HEK293 (cell line): ENCODE measurements around the gene LARGE1.
A peak's percentile ranks its signal among the peaks of the same experiment; 100 is the strongest.

Source experiments
- CTCF ChIA-PET: fragments of 350-600 bp; formaldehyde crosslinking; extraction: SDS; loops from one replicate; lab custom pipeline; 2021; ENCODE audit warnings: antibody characterized with exemption; lab: Yijun Ruan, JAX
- POLR2A ChIA-PET: fragments of 300-600 bp; formaldehyde crosslinking; extraction: SDS; loops from one replicate; lab custom pipeline; 2020; ENCODE audit warnings: antibody characterized with exemption, inconsistent platforms; lab: Yijun Ruan, JAX
- H3K27ac ChIP-seq: fragments of 200-500 bp; sonication (Bioruptor generic); 2 replicates; pipeline ENCODE4 v1.5.1; 2014; ENCODE audit warnings: low read depth, low read length, control low read depth, inconsistent platforms; ENCODE audit errors: extremely low read depth
- H3K36me3 ChIP-seq, 2 experiments: fragments of 200-500 bp in 1 of 2; sonication (Bioruptor generic) in 1 of 2; 1 replicate in 1 of 2; 2 replicates in 1 of 2; pipeline ENCODE4 v1.5.1; 2014 to 2017; ENCODE audit warnings: inconsistent platforms in 2 of 2, low read length in 2 of 2; ENCODE audit not compliant: control insufficient read depth in 2 of 2, insufficient read depth in 1 of 2
- H3K4me1 ChIP-seq: fragments of 200-500 bp; sonication (Bioruptor generic); 2 replicates; pipeline ENCODE4 v1.5.1; 2014; ENCODE audit warnings: mild to moderate bottlenecking, low read length, inconsistent platforms; ENCODE audit not compliant: control insufficient read depth, insufficient read depth
- H3K4me3 ChIP-seq: 2 replicates; pipeline ENCODE4 v1.5.1; 2011; ENCODE audit warnings: low read depth, mild to moderate bottlenecking, control low read depth, low read length, moderate library complexity
- H3K9me3 ChIP-seq: fragments of 200-500 bp; sonication (Bioruptor generic); 2 replicates; pipeline ENCODE4 v1.5.1; 2014; ENCODE audit warnings: low read depth, low read length, inconsistent platforms; ENCODE audit not compliant: control insufficient read depth, insufficient read depth
- BCL6B ChIP-seq: fragments of 450-650 bp; formaldehyde crosslinking; IDR thresholded peaks from 2 replicates; pipeline ENCODE4 v1.5.1; 2017; ENCODE audit warnings: missing biosample characterization, missing genetic modification characterization
- CTCF ChIP-seq: fragments of 450-650 bp; formaldehyde crosslinking; IDR thresholded peaks from 2 replicates; pipeline ENCODE4 v1.5.1; 2016; ENCODE audit warnings: missing biosample characterization, missing genetic modification characterization
- KLF1 ChIP-seq: fragments of 450-650 bp; formaldehyde crosslinking; IDR thresholded peaks from 2 replicates; pipeline ENCODE4 v1.5.1; 2016; ENCODE audit warnings: missing biosample characterization, missing genetic modification characterization
- KLF8 ChIP-seq: fragments of 450-650 bp; formaldehyde crosslinking; IDR thresholded peaks from 2 replicates; pipeline ENCODE4 v1.5.1; 2016; ENCODE audit warnings: missing biosample characterization, missing genetic modification characterization
- SCRT1 ChIP-seq: fragments of 450-650 bp; formaldehyde crosslinking; IDR thresholded peaks from 2 replicates; pipeline ENCODE4 v1.5.1; 2016; ENCODE audit warnings: missing biosample characterization, missing genetic modification characterization, borderline replicate concordance
- TSHZ1 ChIP-seq: fragments of 450-650 bp; formaldehyde crosslinking; IDR thresholded peaks from 2 replicates; pipeline ENCODE4 v1.5.1; 2016; ENCODE audit warnings: missing biosample characterization, missing genetic modification characterization, borderline replicate concordance
- ZBTB48 ChIP-seq: fragments of 450-650 bp; formaldehyde crosslinking; IDR thresholded peaks from 2 replicates; pipeline ENCODE4 v1.5.1; 2016; ENCODE audit warnings: missing biosample characterization, missing genetic modification characterization
- ZFHX2 ChIP-seq: fragments of 450-650 bp; formaldehyde crosslinking; conservative IDR thresholded peaks from 2 replicates; pipeline ENCODE4 v1.5.1; 2016; ENCODE audit warnings: missing biosample characterization, missing genetic modification characterization
- ZNF16 ChIP-seq: fragments of 450-650 bp; formaldehyde crosslinking; IDR thresholded peaks from 2 replicates; pipeline ENCODE4 v1.5.1; 2016; ENCODE audit warnings: low read depth, missing biosample characterization, missing genetic modification characterization
- ZNF184 ChIP-seq: fragments of 450-650 bp; IDR thresholded peaks from 2 replicates; pipeline ENCODE4 v1.5.1; 2018; ENCODE audit warnings: missing biosample characterization, mild to moderate bottlenecking, missing genetic modification characterization
- ZNF416 ChIP-seq: fragments of 450-650 bp; formaldehyde crosslinking; IDR thresholded peaks from 2 replicates; pipeline ENCODE4 v1.5.1; 2016; ENCODE audit warnings: missing biosample characterization, missing genetic modification characterization
- ZNF549 ChIP-seq: fragments of 450-650 bp; IDR thresholded peaks from 2 replicates; pipeline ENCODE4 v1.5.1; 2018; ENCODE audit warnings: missing biosample characterization, missing genetic modification characterization, mild to moderate bottlenecking, inconsistent platforms, moderate library complexity
- ZNF571 ChIP-seq: fragments of 450-650 bp; formaldehyde crosslinking; IDR thresholded peaks from 2 replicates; pipeline ENCODE4 v1.5.0; 2017; ENCODE audit warnings: missing biosample characterization, missing genetic modification characterization
- ZNF654 ChIP-seq: fragments of 450-650 bp; formaldehyde crosslinking; IDR thresholded peaks from 2 replicates; pipeline ENCODE4 v1.5.1; 2016; ENCODE audit warnings: low read depth, missing biosample characterization, missing genetic modification characterization
- ZNF658 ChIP-seq: fragments of 450-650 bp; formaldehyde crosslinking; IDR thresholded peaks from 2 replicates; pipeline ENCODE4; 2016; ENCODE audit warnings: missing biosample characterization, missing genetic modification characterization
- ZNF660 ChIP-seq: fragments of 450-650 bp; IDR thresholded peaks from 2 replicates; pipeline ENCODE4 v1.5.1; 2018; ENCODE audit warnings: missing biosample characterization, mild to moderate bottlenecking, missing genetic modification characterization
- ZNF776 ChIP-seq: fragments of 450-650 bp; formaldehyde crosslinking; IDR thresholded peaks from 2 replicates; pipeline ENCODE4 v1.5.0; 2017; ENCODE audit warnings: missing biosample characterization, missing genetic modification characterization, borderline replicate concordance
- ZNF830 ChIP-seq: fragments of 450-650 bp; IDR thresholded peaks from 2 replicates; pipeline ENCODE4 v1.5.0; 2018; ENCODE audit warnings: missing biosample characterization, missing genetic modification characterization, low read depth, mild to moderate bottlenecking, moderate library complexity
- ZSCAN18 ChIP-seq: fragments of 450-650 bp; formaldehyde crosslinking; IDR thresholded peaks from 2 replicates; pipeline ENCODE4 v1.5.1; 2016; ENCODE audit warnings: missing biosample characterization, missing genetic modification characterization
- TF ChIP-seq, protein P1 (sequence below): fragments of 450-650 bp; formaldehyde crosslinking; IDR thresholded peaks from 2 replicates; pipeline ENCODE4 v1.5.1; 2016; ENCODE audit warnings: missing biosample characterization, missing genetic modification characterization
- TF ChIP-seq, protein P2 (sequence below): fragments of 450-650 bp; formaldehyde crosslinking; IDR thresholded peaks from 2 replicates; pipeline ENCODE4 v1.5.1; 2016; ENCODE audit warnings: missing biosample characterization, missing genetic modification characterization
- TF ChIP-seq, protein P3 (sequence below): fragments of 450-650 bp; formaldehyde crosslinking; IDR thresholded peaks from 2 replicates; pipeline ENCODE4 v1.5.1; 2016; ENCODE audit warnings: missing biosample characterization, missing genetic modification characterization

Gene LARGE1

GRCh38 chr22:33579448-33580093 is 340.7 kb downstream of the LARGE1 start:
- Histone ChIP-seq H3K9me3 (no peaks in the 10 kb centered on the region), H3K4me3 (no peak overlapping the region), H3K27ac (no peak overlapping the region), H3K36me3 (no peaks in the 10 kb centered on the region), H3K4me1 (peaks cover 9% of the 10 kb centered on the region)
- CTCF ChIA-PET = interaction anchor here (0.5 to 3.9 kb wide), 19 partner anchors 9 to 532 kb away, joined by 3 to 28 read pairs (median 5); no protein-coding TSS in a partner anchor
- TF ChIP-seq ZSCAN18 (tag by site-specific recombination) (no peak), ZNF658 (tag by site-specific recombination) (no peak), CTCF (tag by site-specific recombination) (peak; percentile 66), ZNF776 (tag by site-specific recombination) (no peak), ZNF654 (tag by site-specific recombination) (peak; percentile 70), ZNF549 (no peak), KLF8 (tag by site-specific recombination) (no peak)
- POLR2A ChIA-PET = no interaction called here

DNA sequence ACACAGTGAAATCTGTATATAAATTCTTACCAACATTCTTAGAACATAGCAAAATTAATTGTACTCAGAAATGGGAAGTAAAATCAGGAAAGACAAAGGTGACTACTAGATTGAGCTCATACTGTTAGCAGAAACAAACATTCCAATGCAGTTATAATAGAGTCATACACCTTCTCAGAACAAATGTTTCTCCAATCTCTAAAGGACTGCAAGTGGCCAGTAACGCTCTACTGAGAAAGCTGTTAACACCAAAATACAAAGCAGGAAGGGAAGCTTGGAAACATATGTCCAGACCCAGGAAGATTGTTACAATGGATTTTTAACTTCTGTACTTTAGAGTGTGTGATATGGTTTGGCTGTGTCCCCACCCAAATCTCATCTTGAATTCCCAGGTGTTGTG is 341.5 kb downstream of the LARGE1 start:
- Histone ChIP-seq H3K4me3 (no peak overlapping the region), H3K4me1 (peaks cover 9% of the 10 kb centered on the region), H3K27ac (no peak overlapping the region), H3K9me3 (no peaks in the 10 kb centered on the region), H3K36me3 (no peaks in the 10 kb centered on the region)
- CTCF ChIA-PET = interaction anchor here (0.6 to 3.9 kb wide), 13 partner anchors 10 to 344 kb away, joined by 3 to 28 read pairs (median 5); no protein-coding TSS in a partner anchor
- POLR2A ChIA-PET = no interaction called here
- TF ChIP-seq TSHZ1 (tag by site-specific recombination) (no peak), ZNF571 (tag by site-specific recombination) (no peak), ZNF830 (tag by site-specific recombination) (no peak), ZNF416 (tag by site-specific recombination) (no peak), ZNF16 (tag by site-specific recombination) (no peak), SCRT1 (tag by site-specific recombination) (no peak), ZNF184 (no peak), ZFHX2 (no peak), ZBTB48 (no peak), BCL6B (tag by site-specific recombination) (no peak), ZNF660 (tag by site-specific recombination) (no peak), KLF1 (tag by site-specific recombination) (no peak)
- TF ChIP-seq, protein P1, sequence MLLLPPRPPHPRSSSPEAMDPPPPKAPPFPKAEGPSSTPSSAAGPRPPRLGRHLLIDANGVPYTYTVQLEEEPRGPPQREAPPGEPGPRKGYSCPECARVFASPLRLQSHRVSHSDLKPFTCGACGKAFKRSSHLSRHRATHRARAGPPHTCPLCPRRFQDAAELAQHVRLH (tag by site-specific recombination) = no peak
- TF ChIP-seq, protein P2, sequence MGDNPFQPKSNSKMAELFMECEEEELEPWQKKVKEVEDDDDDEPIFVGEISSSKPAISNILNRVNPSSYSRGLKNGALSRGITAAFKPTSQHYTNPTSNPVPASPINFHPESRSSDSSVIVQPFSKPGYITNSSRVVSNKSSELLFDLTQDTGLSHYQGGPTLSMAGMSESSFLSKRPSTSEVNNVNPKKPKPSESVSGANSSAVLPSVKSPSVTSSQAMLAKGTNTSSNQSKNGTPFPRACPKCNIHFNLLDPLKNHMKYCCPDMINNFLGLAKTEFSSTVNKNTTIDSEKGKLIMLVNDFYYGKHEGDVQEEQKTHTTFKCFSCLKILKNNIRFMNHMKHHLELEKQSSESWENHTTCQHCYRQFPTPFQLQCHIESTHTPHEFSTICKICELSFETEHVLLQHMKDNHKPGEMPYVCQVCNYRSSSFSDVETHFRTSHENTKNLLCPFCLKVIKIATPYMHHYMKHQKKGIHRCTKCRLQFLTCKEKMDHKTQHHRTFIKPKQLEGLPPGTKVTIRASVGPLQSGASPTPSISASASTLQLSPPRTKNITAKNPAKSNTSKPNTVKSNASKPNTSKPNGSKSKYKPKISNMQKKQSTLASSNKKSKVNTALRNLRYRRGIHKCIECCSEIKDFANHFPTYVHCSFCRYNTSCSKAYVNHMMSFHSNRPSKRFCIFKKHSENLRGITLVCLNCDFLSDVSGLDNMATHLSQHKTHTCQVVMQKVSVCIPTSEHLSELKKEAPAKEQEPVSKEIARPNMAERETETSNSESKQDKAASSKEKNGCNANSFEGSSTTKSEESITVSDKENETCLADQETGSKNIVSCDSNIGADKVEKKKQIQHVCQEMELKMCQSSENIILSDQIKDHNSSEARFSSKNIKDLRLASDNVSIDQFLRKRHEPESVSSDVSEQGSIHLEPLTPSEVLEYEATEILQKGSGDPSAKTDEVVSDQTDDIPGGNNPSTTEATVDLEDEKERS = no peak
- TF ChIP-seq, protein P3, sequence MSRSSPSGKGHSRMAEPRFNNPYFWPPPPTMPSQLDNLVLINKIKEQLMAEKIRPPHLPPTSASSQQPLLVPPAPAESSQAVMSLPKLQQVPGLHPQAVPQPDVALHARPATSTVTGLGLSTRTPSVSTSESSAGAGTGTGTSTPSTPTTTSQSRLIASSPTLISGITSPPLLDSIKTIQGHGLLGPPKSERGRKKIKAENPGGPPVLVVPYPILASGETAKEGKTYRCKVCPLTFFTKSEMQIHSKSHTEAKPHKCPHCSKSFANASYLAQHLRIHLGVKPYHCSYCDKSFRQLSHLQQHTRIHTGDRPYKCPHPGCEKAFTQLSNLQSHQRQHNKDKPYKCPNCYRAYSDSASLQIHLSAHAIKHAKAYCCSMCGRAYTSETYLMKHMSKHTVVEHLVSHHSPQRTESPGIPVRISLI (tag by site-specific recombination) = no peak
